Measurements from ENCODE around the gene C17orf58.

DNA sequence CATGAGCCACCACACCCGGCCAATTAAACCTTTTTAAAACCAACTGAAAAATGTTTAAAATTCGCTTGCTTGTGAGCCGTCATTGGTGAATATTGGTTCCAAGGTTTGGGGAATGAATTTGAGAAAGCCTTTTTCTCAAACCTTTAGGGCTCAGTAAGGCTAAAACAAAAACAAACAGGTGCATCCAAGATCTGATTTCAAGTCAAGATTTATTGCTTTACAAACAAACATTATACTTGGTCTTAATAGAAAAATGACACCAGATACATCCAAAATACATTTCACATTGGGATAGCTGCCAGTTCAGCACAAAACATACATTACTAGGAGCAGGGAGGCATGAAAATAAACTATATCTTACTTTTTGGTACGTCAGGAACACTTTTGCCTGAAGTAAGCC, 5.4 kb downstream of the C17orf58 start:
- TF ChIP-seq SUZ12 (IDR thresholded peaks at IDR 0.05): no peak
- no peak for TF ChIP-seq ARNT (IDR thresholded peaks at IDR 0.05)
- no peak for TF ChIP-seq CTBP1 (IDR thresholded peaks at IDR 0.05; ENCODE audit: borderline replicate concordance)
- TF ChIP-seq SP1 (IDR thresholded peaks at IDR 0.05): no peak
- TF ChIP-seq TARDBP (IDR thresholded peaks at IDR 0.05): no peak
- TF ChIP-seq FOXA1 (IDR thresholded peaks at IDR 0.05): no peak
- no peak for TF ChIP-seq ELF4 (IDR thresholded peaks at IDR 0.05)
- no peak for TF ChIP-seq FOXM1 (IDR thresholded peaks at IDR 0.05; ENCODE audit: borderline replicate concordance)
- no peak for TF ChIP-seq NFRKB (IDR thresholded peaks at IDR 0.05)
- no peak for TF ChIP-seq BHLHE40 (IDR thresholded peaks at IDR 0.05; ENCODE audit: borderline replicate concordance)
- TF ChIP-seq LEF1 (IDR thresholded peaks at IDR 0.05; ENCODE audit: borderline replicate concordance): no peak

Data from HEK293T (cell line).